Esophagus muscularis mucosa (tissue), 4 donors: ENCODE data around the gene KRTAP10-7. TPM values are rescaled to one million over a fixed set of nuclear protein-coding genes. Genes with fewer than 3 reads are reported as not detected.
"Not testable (repeated sequence)": the region's sequence is repeated elsewhere in the genome, so short reads cannot be mapped to it uniquely, and the experiment has no call there.

Experiments
- DNase-seq: peaks from one replicate; pipeline ENCODE4 v3.0.0-alpha.2; 2017; ENCODE audit errors: extremely low spot score
- H3K27ac ChIP-seq, 4 donors: fragments of 200-600 bp; sonication (generic); replicated peaks in 1 of 4; 1 replicate in 3 of 4; 2 replicates in 1 of 4; pipeline ENCODE4 v1.5.1; 2016 to 2019; ENCODE audit warnings: mild to moderate bottlenecking in 1 of 4
- H3K27me3 ChIP-seq, 4 donors: fragments of 200-600 bp; sonication (generic); one replicate each; pipeline versions ENCODE4 v1.5.1 to v1.6.0; 2016 to 2019
- H3K36me3 ChIP-seq, 4 donors: fragments of 200-600 bp; sonication (generic); one replicate each; pipeline ENCODE4 v1.5.1; 2016 to 2019
- H3K4me1 ChIP-seq, 4 donors: fragments of 200-600 bp; sonication (generic); one replicate each; pipeline ENCODE4 v1.5.1; 2016 to 2019
- H3K4me3 ChIP-seq, 4 donors: fragments of 200-600 bp; sonication (generic); 1 replicate in 2 of 4; 2 replicates in 2 of 4; pipeline ENCODE4 v1.5.1; 2016 to 2019; ENCODE audit warnings: mild to moderate bottlenecking in 4 of 4, moderate library complexity in 1 of 4
- H3K9me3 ChIP-seq, 4 donors: fragments of 200-600 bp; sonication (generic); 1 replicate in 3 of 4; 2 replicates in 1 of 4; pipeline ENCODE4 v1.5.1; 2016 to 2019
- CTCF ChIP-seq, 3 experiments: fragments of 200-600 bp in 2 of 3; fragments of 450-650 bp in 1 of 3; sonication (generic) in 2 of 3; IDR thresholded peaks; one replicate each; pipeline ENCODE4 v1.5.1; 2017 to 2019; ENCODE audit warnings: antibody characterized with exemption in 3 of 3, mild to moderate bottlenecking in 2 of 3, moderate library complexity in 1 of 3
- EP300 ChIP-seq: sonication (generic); formaldehyde crosslinking; IDR thresholded peaks from one replicate; pipeline ENCODE4 v1.6.1; 2017; ENCODE audit warnings: antibody characterized with exemption
- POLR2A ChIP-seq: fragments of 450-650 bp; IDR thresholded peaks from one replicate; pipeline ENCODE4 v1.6.1; 2017; ENCODE audit warnings: antibody characterized with exemption, moderate library complexity, mild to moderate bottlenecking, low read depth
- POLR2AphosphoS5 ChIP-seq, 2 donors: sonication (generic); formaldehyde crosslinking; IDR thresholded peaks; one replicate each; pipeline ENCODE4 v1.6.1; 2017; ENCODE audit warnings: antibody characterized with exemption in 2 of 2
- WGBS: methylation state at CpG from one replicate; pipeline ENCODE4 v1.1.5; 2018; 5-methylcytosine and 5-hydroxymethylcytosine counted together
- intact Hi-C: fragments of 100-400 bp; cut with DNase I; formaldehyde crosslinking; loops from one replicate; pipeline ENCODE4 v1.15.1; 2023
- total RNA-seq, 4 donors: library from RNA; depleted of rRNA; stranded (reverse); fragments of >200 nt; gene quantifications; one replicate each; pipeline versions ENCODE4 v1.1.0 to v1.2.1, GENCODE V29; 2016

Gene KRTAP10-7
- total RNA-seq, 4 donors from 2014 or later: not detected

- WGBS: 79% methylated on average over 7 of the region's 13 CpGs
- no peaks in the 10 kb centered on the region for H3K36me3 ChIP-seq
- no peak overlapping the region for H3K4me3 ChIP-seq
- H3K4me1 ChIP-seq: peaks cover 0 to 10% (median 9%) of the 10 kb centered on the region in 4 donors
- TF ChIP-seq POLR2AphosphoS5 (IDR thresholded peaks at IDR 0.05): no peak
- TF ChIP-seq POLR2A: no peak
- TF ChIP-seq EP300: no peak
- TF ChIP-seq CTCF (IDR thresholded peaks at IDR 0.05): no peak
- H3K27ac ChIP-seq: no peak overlapping the region
- peak; percentile 64 for DNase-seq
- intact Hi-C loops: no loop called here
- H3K27me3 ChIP-seq: peaks cover 0 to 60% (median 0%) of the 10 kb centered on the region in 4 donors
- peaks cover 0 to 6% (median 0%) of the 10 kb centered on the region in 4 donors for H3K9me3 ChIP-seq
Observed at GRCh38 chr21:44552681-44553080, 47.7 kb upstream of the KRTAP10-7 start.

- Histone ChIP-seq H3K4me1 (no peaks in the 10 kb centered on the region), H3K27ac (no peak overlapping the region), H3K9me3 (peaks cover 0 to 12% (median 2%) of the 10 kb centered on the region in 4 donors), H3K36me3 (no peaks in the 10 kb centered on the region), H3K4me3 (no peak overlapping the region), H3K27me3 (peaks cover 0 to 47% (median 0%) of the 10 kb centered on the region in 4 donors)
- TF ChIP-seq POLR2AphosphoS5 (IDR thresholded peaks at IDR 0.05): no peak
- TF ChIP-seq CTCF (IDR thresholded peaks at IDR 0.05): no peak
- no peak for TF ChIP-seq EP300
- no peak for TF ChIP-seq POLR2A
- peak; percentile 88 for DNase-seq
- intact Hi-C loops: no loop called here
- 69% methylated on average over 13 of the region's 13 CpGs for WGBS
Observed at GRCh38 chr21:44555200-44555875, 45.1 kb upstream of the KRTAP10-7 start.

- Histone ChIP-seq H3K36me3 (no peaks in the 10 kb centered on the region), H3K27ac (no peak overlapping the region), H3K4me1 (no peaks in the 10 kb centered on the region), H3K9me3 (peaks cover 0 to 12% (median 2%) of the 10 kb centered on the region in 4 donors), H3K27me3 (peaks cover 0 to 37% (median 0%) of the 10 kb centered on the region in 4 donors), H3K4me3 (no peak overlapping the region)
- TF ChIP-seq POLR2A (no peak), EP300 (no peak), POLR2AphosphoS5 (IDR thresholded peaks at IDR 0.05) (no peak), CTCF (IDR thresholded peaks at IDR 0.05) (no peak)
- 84% methylated on average over 9 of the region's 9 CpGs for WGBS
- intact Hi-C loops: no loop called here
- peak; percentile 78 for DNase-seq
Observed at GRCh38 chr21:44556879-44557278, 43.5 kb upstream of the KRTAP10-7 start.

GRCh38 chr21:44557491-44558328 is 42.7 kb upstream of the KRTAP10-7 start:
- TF ChIP-seq CTCF (IDR thresholded peaks at IDR 0.05) (no peak), POLR2AphosphoS5 (IDR thresholded peaks at IDR 0.05) (no peak), EP300 (no peak), POLR2A (no peak)
- intact Hi-C loops: no loop called here
- Histone ChIP-seq H3K27me3 (peaks cover 0 to 34% (median 0%) of the 10 kb centered on the region in 4 donors), H3K4me1 (no peaks in the 10 kb centered on the region), H3K36me3 (no peaks in the 10 kb centered on the region), H3K27ac (no peak overlapping the region), H3K4me3 (no peak overlapping the region), H3K9me3 (peaks cover 0 to 15% (median 4%) of the 10 kb centered on the region in 4 donors)
- 68% methylated on average over 30 of the region's 30 CpGs for WGBS
- peak; percentile 90 for DNase-seq

- H3K4me3 ChIP-seq, H3K36me3 ChIP-seq, intact Hi-C loops, DNase-seq, H3K4me1 ChIP-seq, H3K27ac ChIP-seq: not testable (repeated sequence)
- WGBS: 75% methylated on average over 10 of the region's 10 CpGs
- peaks cover 0 to 18% (median 4%) of the 10 kb centered on the region in 4 donors for H3K9me3 ChIP-seq
- peaks cover 0 to 34% (median 0%) of the 10 kb centered on the region in 4 donors for H3K27me3 ChIP-seq
Observed at GRCh38 chr21:44558329-44558675, 42.1 kb upstream of the KRTAP10-7 start.
